Chondrocyte (in vitro differentiated cells): Measurements from ENCODE around the gene KCTD15. TPM values are rescaled to one million over a fixed set of nuclear protein-coding genes. Genes with fewer than 3 reads are reported as not detected.
A peak's percentile ranks its signal among the peaks of the same experiment; 100 is the strongest.

Source experiments
- DNase-seq: peaks from one replicate; pipeline ENCODE4 v3.0.0; 2021; ENCODE audit warnings: mixed read lengths, low spot score
- H3K27ac Mint-ChIP-seq: one replicate; pipeline ENCODE4 v1.8.0; 2021; ENCODE audit warnings: mild to moderate bottlenecking, moderate library complexity, mixed read lengths; ENCODE audit not compliant: unreplicated experiment
- H3K27me3 Mint-ChIP-seq: 2 replicates; pipeline ENCODE4 v1.8.0; 2021; ENCODE audit warnings: low read depth, mixed read lengths
- H3K36me3 Mint-ChIP-seq: 2 replicates; pipeline ENCODE4 v1.8.0; 2021; ENCODE audit warnings: low read depth, mixed read lengths
- H3K4me1 Mint-ChIP-seq: 2 replicates; pipeline ENCODE4 v1.8.0; 2021; ENCODE audit warnings: low read depth, mild to moderate bottlenecking, mixed read lengths
- H3K4me3 Mint-ChIP-seq: one replicate; pipeline ENCODE4 v1.8.0; 2021; ENCODE audit warnings: mild to moderate bottlenecking, moderate library complexity, mixed read lengths; ENCODE audit not compliant: unreplicated experiment
- H3K9me3 Mint-ChIP-seq: 2 replicates; pipeline ENCODE4 v1.8.0; 2021; ENCODE audit warnings: low read depth, mixed read lengths
- CTCF ChIP-seq: fragments of 200-600 bp; sonication (generic); IDR thresholded peaks from 2 replicates; pipeline ENCODE4 v1.5.0; 2021; ENCODE audit warnings: antibody characterized with exemption, mild to moderate bottlenecking, moderate library complexity
- total RNA-seq: library from RNA; stranded (reverse); gene quantifications from 3 replicates; pipeline ENCODE4 v1.2.1, GENCODE V29; 2021

Gene KCTD15
- total RNA-seq, 1 donor from 2014 or later, result 64.2 TPM

- no peak for TF ChIP-seq CTCF
- Mint-ChIP-seq H3K4me1 (peaks cover 14% of the 10 kb centered on the region), H3K27ac (no peak overlapping the region), H3K27me3 (peaks cover 9% of the 10 kb centered on the region), H3K9me3 (no peaks in the 10 kb centered on the region), H3K36me3 (no peaks in the 10 kb centered on the region), H3K4me3 (no peak overlapping the region)
- DNase-seq, result no peak
These were observed 19.3 kb upstream of the KCTD15 start for GRCh38 chr19:33777351-33777750.

GRCh38 chr19:33777753-33778088, 18.9 kb upstream of the KCTD15 start:
- peaks cover 9% of the 10 kb centered on the region for H3K27me3 Mint-ChIP-seq
- no peak for DNase-seq
- no peaks in the 10 kb centered on the region for H3K36me3 Mint-ChIP-seq
- peaks cover 17% of the 10 kb centered on the region for H3K4me1 Mint-ChIP-seq
- H3K27ac Mint-ChIP-seq, result no peak overlapping the region
- TF ChIP-seq CTCF, result no peak
- H3K4me3 Mint-ChIP-seq, result no peak overlapping the region
- H3K9me3 Mint-ChIP-seq, result no peaks in the 10 kb centered on the region

- peaks cover 9% of the 10 kb centered on the region for H3K27me3 Mint-ChIP-seq
- DNase-seq, result no peak
- H3K4me3 Mint-ChIP-seq, result peak overlapping the region; percentile 38
- no peaks in the 10 kb centered on the region for H3K36me3 Mint-ChIP-seq
- peak overlapping the region; percentile 37 for H3K27ac Mint-ChIP-seq
- H3K9me3 Mint-ChIP-seq, result no peaks in the 10 kb centered on the region
- peak; percentile 100 for TF ChIP-seq CTCF
- peaks cover 17% of the 10 kb centered on the region for H3K4me1 Mint-ChIP-seq
These were observed 18.4 kb upstream of the KCTD15 start for GRCh38 chr19:33778089-33778791.

GRCh38 chr19:33779849-33780248, 16.8 kb upstream of the KCTD15 start:
- no peak for TF ChIP-seq CTCF
- H3K27ac Mint-ChIP-seq, result no peak overlapping the region

GRCh38 chr19:33780251-33780650, 16.4 kb upstream of the KCTD15 start:
- H3K27ac Mint-ChIP-seq, result no peak overlapping the region
- H3K9me3 Mint-ChIP-seq, result no peaks in the 10 kb centered on the region
- DNase-seq, result no peak
- peaks cover 18% of the 10 kb centered on the region for H3K4me1 Mint-ChIP-seq
- H3K4me3 Mint-ChIP-seq, result no peak overlapping the region
- H3K27me3 Mint-ChIP-seq, result peaks cover 6% of the 10 kb centered on the region
- H3K36me3 Mint-ChIP-seq, result no peaks in the 10 kb centered on the region
- no peak for TF ChIP-seq CTCF

More at GRCh38 chr19:33779849-33780248, 16.8 kb upstream of the KCTD15 start:
- Mint-ChIP-seq H3K9me3 (no peaks in the 10 kb centered on the region), H3K4me1 (peaks cover 17% of the 10 kb centered on the region), H3K4me3 (no peak overlapping the region), H3K36me3 (no peaks in the 10 kb centered on the region), H3K27me3 (peaks cover 6% of the 10 kb centered on the region)
- no peak for DNase-seq
